H1 (cell line): ENCODE results near the gene CFLAR. TPM values are rescaled to one million over a fixed set of nuclear protein-coding genes. Genes with fewer than 3 reads are reported as not detected.

Experiments
- CBX8 ChIP-seq: fragments of 300-800, 300-1000 bp; sonication (generic); IDR thresholded peaks from 2 replicates; pipeline ENCODE4 v1.7.1; 2016; ENCODE audit warnings: low read depth, low read length, borderline replicate concordance
- CEBPB ChIP-seq: IDR thresholded peaks from 2 replicates; pipeline ENCODE4 v1.6.1; 2012; ENCODE audit warnings: low read depth, low read length
- polyA plus RNA-seq, 7 experiments: library from polyadenylated mRNA; depleted of rRNA in 3 of 7; stranded (reverse) in 5 of 7; unstranded in 2 of 7; fragments of >200 nt in 5 of 7; fragments of 200-250 nt in 2 of 7; gene quantifications; 1 replicate in 5 of 7; 2 replicates in 1 of 7; 4 replicates in 1 of 7; pipeline versions ENCODE4 v1.2.1 to v1.2.3, GENCODE V29; 2011 to 2013; ENCODE audit warnings: missing spikeins in 2 of 7, mixed read lengths in 2 of 7
- total RNA-seq: library from RNA; stranded (reverse); fragmentation: NEBNext Ultra II Directional; extraction: Animal tissue kit (Norgen Biotek cat#: 25700); gene quantifications from 2 replicates; pipeline ENCODE4 v1.2.1, GENCODE V29; 2021
- TF ChIP-seq, protein P1 (sequence below): fragments of 300-600 bp; sonication (generic); IDR thresholded peaks from 2 replicates; pipeline ENCODE4 v1.7.1; 2012; ENCODE audit warnings: low read length, moderate library complexity, mild to moderate bottlenecking, inconsistent platforms; ENCODE audit not compliant: insufficient replicate concordance

Gene CFLAR
- total and polyA plus RNA-seq, 2 of the 8 experiments (the other 6 are each of a cell fraction or from before 2014, with no cell fraction given) = 1.1 to 3.9 TPM

DNA sequence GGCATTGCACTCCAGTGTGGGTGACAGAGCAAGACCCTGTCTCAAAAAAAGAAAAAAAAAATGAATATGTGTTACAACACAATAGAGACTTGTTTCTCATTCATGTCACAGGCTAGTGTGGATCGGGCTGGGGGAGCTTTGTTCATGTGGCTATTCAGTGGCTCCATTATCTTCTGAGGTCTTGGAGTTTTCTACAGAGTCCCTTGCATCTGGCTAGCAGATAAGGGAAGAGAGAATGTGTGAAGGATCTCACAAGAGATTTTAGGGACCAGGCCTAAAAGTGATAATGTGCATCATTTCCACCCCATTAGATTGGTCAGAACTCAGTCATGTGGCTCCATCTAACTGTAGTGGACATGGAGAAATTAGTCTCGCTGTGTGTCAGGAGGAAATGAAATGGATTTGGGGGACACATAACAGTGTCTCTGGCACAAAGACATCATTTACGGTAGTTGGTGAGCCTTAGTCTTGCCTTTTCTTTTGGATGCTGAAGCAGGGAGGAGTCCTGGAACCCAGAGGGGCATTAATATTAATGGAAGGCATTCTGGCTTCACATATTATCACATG is 34.6 kb downstream of the CFLAR start (continued):
- TF ChIP-seq, protein P1, sequence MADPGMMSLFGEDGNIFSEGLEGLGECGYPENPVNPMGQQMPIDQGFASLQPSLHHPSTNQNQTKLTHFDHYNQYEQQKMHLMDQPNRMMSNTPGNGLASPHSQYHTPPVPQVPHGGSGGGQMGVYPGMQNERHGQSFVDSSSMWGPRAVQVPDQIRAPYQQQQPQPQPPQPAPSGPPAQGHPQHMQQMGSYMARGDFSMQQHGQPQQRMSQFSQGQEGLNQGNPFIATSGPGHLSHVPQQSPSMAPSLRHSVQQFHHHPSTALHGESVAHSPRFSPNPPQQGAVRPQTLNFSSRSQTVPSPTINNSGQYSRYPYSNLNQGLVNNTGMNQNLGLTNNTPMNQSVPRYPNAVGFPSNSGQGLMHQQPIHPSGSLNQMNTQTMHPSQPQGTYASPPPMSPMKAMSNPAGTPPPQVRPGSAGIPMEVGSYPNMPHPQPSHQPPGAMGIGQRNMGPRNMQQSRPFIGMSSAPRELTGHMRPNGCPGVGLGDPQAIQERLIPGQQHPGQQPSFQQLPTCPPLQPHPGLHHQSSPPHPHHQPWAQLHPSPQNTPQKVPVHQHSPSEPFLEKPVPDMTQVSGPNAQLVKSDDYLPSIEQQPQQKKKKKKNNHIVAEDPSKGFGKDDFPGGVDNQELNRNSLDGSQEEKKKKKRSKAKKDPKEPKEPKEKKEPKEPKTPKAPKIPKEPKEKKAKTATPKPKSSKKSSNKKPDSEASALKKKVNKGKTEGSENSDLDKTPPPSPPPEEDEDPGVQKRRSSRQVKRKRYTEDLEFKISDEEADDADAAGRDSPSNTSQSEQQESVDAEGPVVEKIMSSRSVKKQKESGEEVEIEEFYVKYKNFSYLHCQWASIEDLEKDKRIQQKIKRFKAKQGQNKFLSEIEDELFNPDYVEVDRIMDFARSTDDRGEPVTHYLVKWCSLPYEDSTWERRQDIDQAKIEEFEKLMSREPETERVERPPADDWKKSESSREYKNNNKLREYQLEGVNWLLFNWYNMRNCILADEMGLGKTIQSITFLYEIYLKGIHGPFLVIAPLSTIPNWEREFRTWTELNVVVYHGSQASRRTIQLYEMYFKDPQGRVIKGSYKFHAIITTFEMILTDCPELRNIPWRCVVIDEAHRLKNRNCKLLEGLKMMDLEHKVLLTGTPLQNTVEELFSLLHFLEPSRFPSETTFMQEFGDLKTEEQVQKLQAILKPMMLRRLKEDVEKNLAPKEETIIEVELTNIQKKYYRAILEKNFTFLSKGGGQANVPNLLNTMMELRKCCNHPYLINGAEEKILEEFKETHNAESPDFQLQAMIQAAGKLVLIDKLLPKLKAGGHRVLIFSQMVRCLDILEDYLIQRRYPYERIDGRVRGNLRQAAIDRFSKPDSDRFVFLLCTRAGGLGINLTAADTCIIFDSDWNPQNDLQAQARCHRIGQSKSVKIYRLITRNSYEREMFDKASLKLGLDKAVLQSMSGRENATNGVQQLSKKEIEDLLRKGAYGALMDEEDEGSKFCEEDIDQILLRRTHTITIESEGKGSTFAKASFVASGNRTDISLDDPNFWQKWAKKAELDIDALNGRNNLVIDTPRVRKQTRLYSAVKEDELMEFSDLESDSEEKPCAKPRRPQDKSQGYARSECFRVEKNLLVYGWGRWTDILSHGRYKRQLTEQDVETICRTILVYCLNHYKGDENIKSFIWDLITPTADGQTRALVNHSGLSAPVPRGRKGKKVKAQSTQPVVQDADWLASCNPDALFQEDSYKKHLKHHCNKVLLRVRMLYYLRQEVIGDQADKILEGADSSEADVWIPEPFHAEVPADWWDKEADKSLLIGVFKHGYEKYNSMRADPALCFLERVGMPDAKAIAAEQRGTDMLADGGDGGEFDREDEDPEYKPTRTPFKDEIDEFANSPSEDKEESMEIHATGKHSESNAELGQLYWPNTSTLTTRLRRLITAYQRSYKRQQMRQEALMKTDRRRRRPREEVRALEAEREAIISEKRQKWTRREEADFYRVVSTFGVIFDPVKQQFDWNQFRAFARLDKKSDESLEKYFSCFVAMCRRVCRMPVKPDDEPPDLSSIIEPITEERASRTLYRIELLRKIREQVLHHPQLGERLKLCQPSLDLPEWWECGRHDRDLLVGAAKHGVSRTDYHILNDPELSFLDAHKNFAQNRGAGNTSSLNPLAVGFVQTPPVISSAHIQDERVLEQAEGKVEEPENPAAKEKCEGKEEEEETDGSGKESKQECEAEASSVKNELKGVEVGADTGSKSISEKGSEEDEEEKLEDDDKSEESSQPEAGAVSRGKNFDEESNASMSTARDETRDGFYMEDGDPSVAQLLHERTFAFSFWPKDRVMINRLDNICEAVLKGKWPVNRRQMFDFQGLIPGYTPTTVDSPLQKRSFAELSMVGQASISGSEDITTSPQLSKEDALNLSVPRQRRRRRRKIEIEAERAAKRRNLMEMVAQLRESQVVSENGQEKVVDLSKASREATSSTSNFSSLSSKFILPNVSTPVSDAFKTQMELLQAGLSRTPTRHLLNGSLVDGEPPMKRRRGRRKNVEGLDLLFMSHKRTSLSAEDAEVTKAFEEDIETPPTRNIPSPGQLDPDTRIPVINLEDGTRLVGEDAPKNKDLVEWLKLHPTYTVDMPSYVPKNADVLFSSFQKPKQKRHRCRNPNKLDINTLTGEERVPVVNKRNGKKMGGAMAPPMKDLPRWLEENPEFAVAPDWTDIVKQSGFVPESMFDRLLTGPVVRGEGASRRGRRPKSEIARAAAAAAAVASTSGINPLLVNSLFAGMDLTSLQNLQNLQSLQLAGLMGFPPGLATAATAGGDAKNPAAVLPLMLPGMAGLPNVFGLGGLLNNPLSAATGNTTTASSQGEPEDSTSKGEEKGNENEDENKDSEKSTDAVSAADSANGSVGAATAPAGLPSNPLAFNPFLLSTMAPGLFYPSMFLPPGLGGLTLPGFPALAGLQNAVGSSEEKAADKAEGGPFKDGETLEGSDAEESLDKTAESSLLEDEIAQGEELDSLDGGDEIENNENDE = no peak
- no peak for TF ChIP-seq CBX8
- TF ChIP-seq CEBPB = no peak
